ENCODE measurements around the gene RFXAP.
A peak's percentile ranks its signal among the peaks of the same experiment; 100 is the strongest.
"Not testable (repeated sequence)": the region's sequence is repeated elsewhere in the genome, so short reads cannot be mapped to it uniquely, and the experiment has no call there.

The RFXAP gene
- total RNA-seq, result 1.3 to 11.7 (median 7.0) reads per million in 9 experiments

GRCh38 chr13:36818804-36819738, at the start of gene RFXAP:
TSS of gene RFXAP (plus strand) at chr13:36819222. CDS start at chr13:36819358, 136 bp downstream.
- Mint-ChIP-seq H3K27ac (peak within 1 kb of the TSS; percentile 82 to 98), H3K4me3 (peak within 1 kb of the TSS; percentile 95), H3K4me1 (ENCODE audit: low read depth in 2 of 2) (peaks cover 31 to 46% of the 10 kb centered on the region in 2 donors), H3K36me3 (ENCODE audit: insufficient read depth) (peaks cover 10% of the 10 kb centered on the region), H3K27me3 (peaks cover 19 to 26% of the 10 kb centered on the region in 2 donors), H3K9me3 (no peaks in the 10 kb centered on the region)
- DNase-seq (peak; percentile 83 to 84 (median 83)), ATAC-seq (replicated peaks) (peak; percentile 89)

GRCh38 chr13:36769545-36769944, 49.5 kb upstream of the RFXAP start:
- no peak for ATAC-seq (replicated peaks)
- Mint-ChIP-seq H3K36me3 (ENCODE audit: insufficient read depth) (no peaks in the 10 kb centered on the region), H3K27me3 (peaks cover 20 to 32% of the 10 kb centered on the region in 2 donors), H3K4me3 (no peak overlapping the region), H3K9me3 (peaks cover 6 to 16% of the 10 kb centered on the region in 2 donors), H3K27ac (no peak overlapping the region), H3K4me1 (ENCODE audit: low read depth in 2 of 2) (no peaks in the 10 kb centered on the region)
- DNase-seq, result no peak

- H3K9me3 Mint-ChIP-seq, result peaks cover 6 to 16% of the 10 kb centered on the region in 2 donors
- no peak overlapping the region for H3K27ac Mint-ChIP-seq
- ATAC-seq (replicated peaks) (no peak), DNase-seq (no peak)
- H3K4me3 Mint-ChIP-seq, result no peak overlapping the region
- H3K4me1 Mint-ChIP-seq (ENCODE audit: low read depth in 2 of 2), result no peaks in the 10 kb centered on the region
- no peaks in the 10 kb centered on the region for H3K36me3 Mint-ChIP-seq (ENCODE audit: insufficient read depth)
- peaks cover 23 to 28% of the 10 kb centered on the region in 2 donors for H3K27me3 Mint-ChIP-seq
These were observed 48.3 kb upstream of the RFXAP start for GRCh38 chr13:36770741-36771140.

- H3K36me3 Mint-ChIP-seq (ENCODE audit: insufficient read depth), result no peaks in the 10 kb centered on the region
- no peaks in the 10 kb centered on the region for H3K4me1 Mint-ChIP-seq (ENCODE audit: low read depth in 2 of 2)
- no peaks in the 10 kb centered on the region for H3K9me3 Mint-ChIP-seq
- no peak overlapping the region for H3K4me3 Mint-ChIP-seq
- peaks cover 36 to 40% of the 10 kb centered on the region in 2 donors for H3K27me3 Mint-ChIP-seq
- DNase-seq (no peak), ATAC-seq (replicated peaks) (no peak)
- H3K27ac Mint-ChIP-seq, result no peak overlapping the region
These were observed 46.2 kb upstream of the RFXAP start for GRCh38 chr13:36772853-36773252.

- no peaks in the 10 kb centered on the region for H3K36me3 Mint-ChIP-seq (ENCODE audit: insufficient read depth)
- DNase-seq (no peak), ATAC-seq (replicated peaks) (no peak)
- no peaks in the 10 kb centered on the region for H3K4me1 Mint-ChIP-seq (ENCODE audit: low read depth in 2 of 2)
- H3K9me3 Mint-ChIP-seq, result no peaks in the 10 kb centered on the region
- H3K27me3 Mint-ChIP-seq, result peaks cover 31 to 46% of the 10 kb centered on the region in 2 donors
- no peak overlapping the region for H3K4me3 Mint-ChIP-seq
- no peak overlapping the region for H3K27ac Mint-ChIP-seq
These were observed 44.1 kb upstream of the RFXAP start for GRCh38 chr13:36774931-36775330.

GRCh38 chr13:36776175-36776574, 42.8 kb upstream of the RFXAP start:
- DNase-seq, result no peak
- peaks cover 31 to 46% of the 10 kb centered on the region in 2 donors for H3K27me3 Mint-ChIP-seq
- H3K4me1 Mint-ChIP-seq (ENCODE audit: low read depth in 2 of 2), result no peaks in the 10 kb centered on the region
- no peak overlapping the region for H3K4me3 Mint-ChIP-seq
- H3K9me3 Mint-ChIP-seq, result no peaks in the 10 kb centered on the region
- H3K27ac Mint-ChIP-seq, result no peak overlapping the region
- H3K36me3 Mint-ChIP-seq (ENCODE audit: insufficient read depth), result no peaks in the 10 kb centered on the region
- ATAC-seq (replicated peaks), result no peak

- peaks cover 50 to 51% of the 10 kb centered on the region in 2 donors for H3K27me3 Mint-ChIP-seq
- DNase-seq, result no peak
- ATAC-seq (replicated peaks), result no peak
These were observed 40.8 kb upstream of the RFXAP start for GRCh38 chr13:36778083-36778671.

GRCh38 chr13:36783890-36784289, 35.1 kb upstream of the RFXAP start:
- no peak for ATAC-seq (replicated peaks)
- no peak overlapping the region for H3K27ac Mint-ChIP-seq

More at GRCh38 chr13:36778083-36778671, 40.8 kb upstream of the RFXAP start:
- H3K4me1 Mint-ChIP-seq (ENCODE audit: low read depth in 2 of 2), result no peaks in the 10 kb centered on the region
- H3K27ac Mint-ChIP-seq, result no peak overlapping the region
- H3K36me3 Mint-ChIP-seq (ENCODE audit: insufficient read depth), result no peaks in the 10 kb centered on the region
- H3K9me3 Mint-ChIP-seq, result no peaks in the 10 kb centered on the region
- H3K4me3 Mint-ChIP-seq, result no peak overlapping the region

GRCh38 chr13:36786175-36786574, 32.8 kb upstream of the RFXAP start:
- not testable (repeated sequence) for H3K36me3 Mint-ChIP-seq (ENCODE audit: insufficient read depth); H3K27ac Mint-ChIP-seq; H3K4me3 Mint-ChIP-seq; ATAC-seq (replicated peaks); H3K4me1 Mint-ChIP-seq (ENCODE audit: low read depth in 2 of 2); H3K9me3 Mint-ChIP-seq; DNase-seq
- H3K27me3 Mint-ChIP-seq, result peaks cover 45 to 82% of the 10 kb centered on the region in 2 donors

More at GRCh38 chr13:36783890-36784289, 35.1 kb upstream of the RFXAP start:
- H3K4me1 Mint-ChIP-seq (ENCODE audit: low read depth in 2 of 2), result no peaks in the 10 kb centered on the region
- no peak for DNase-seq
- H3K36me3 Mint-ChIP-seq (ENCODE audit: insufficient read depth), result no peaks in the 10 kb centered on the region
- no peaks in the 10 kb centered on the region for H3K9me3 Mint-ChIP-seq
- H3K4me3 Mint-ChIP-seq, result no peak overlapping the region
- peaks cover 34 to 71% of the 10 kb centered on the region in 2 donors for H3K27me3 Mint-ChIP-seq

GRCh38 chr13:36787181-36787580, 31.8 kb upstream of the RFXAP start:
- Mint-ChIP-seq H3K27me3 (peaks cover 44 to 73% of the 10 kb centered on the region in 2 donors), H3K4me1 (ENCODE audit: low read depth in 2 of 2) (no peaks in the 10 kb centered on the region), H3K4me3 (no peak overlapping the region), H3K27ac (no peak overlapping the region), H3K9me3 (no peaks in the 10 kb centered on the region), H3K36me3 (ENCODE audit: insufficient read depth) (no peaks in the 10 kb centered on the region)
- DNase-seq, result no peak
- ATAC-seq (replicated peaks), result no peak

GRCh38 chr13:36788276-36788675, 30.7 kb upstream of the RFXAP start:
- H3K36me3 Mint-ChIP-seq (ENCODE audit: insufficient read depth), result no peaks in the 10 kb centered on the region
- H3K9me3 Mint-ChIP-seq, result no peaks in the 10 kb centered on the region
- H3K27ac Mint-ChIP-seq, result no peak overlapping the region
- DNase-seq (no peak), ATAC-seq (replicated peaks) (no peak)
- H3K27me3 Mint-ChIP-seq, result peaks cover 33 to 62% of the 10 kb centered on the region in 2 donors
- H3K4me3 Mint-ChIP-seq, result no peak overlapping the region
- no peaks in the 10 kb centered on the region for H3K4me1 Mint-ChIP-seq (ENCODE audit: low read depth in 2 of 2)

- no peak for ATAC-seq (replicated peaks)
- peaks cover 25 to 55% of the 10 kb centered on the region in 2 donors for H3K27me3 Mint-ChIP-seq
- H3K36me3 Mint-ChIP-seq (ENCODE audit: insufficient read depth), result no peaks in the 10 kb centered on the region
These were observed 30.0 kb upstream of the RFXAP start for GRCh38 chr13:36789061-36789460.

GRCh38 chr13:36789730-36790129, 29.3 kb upstream of the RFXAP start:
- no peak for ATAC-seq (replicated peaks)

More at GRCh38 chr13:36789061-36789460, 30.0 kb upstream of the RFXAP start:
- DNase-seq, result no peak
- H3K4me1 Mint-ChIP-seq (ENCODE audit: low read depth in 2 of 2), result no peaks in the 10 kb centered on the region
- no peaks in the 10 kb centered on the region for H3K9me3 Mint-ChIP-seq
- H3K27ac Mint-ChIP-seq, result no peak overlapping the region
- no peak overlapping the region for H3K4me3 Mint-ChIP-seq

More at GRCh38 chr13:36789730-36790129, 29.3 kb upstream of the RFXAP start:
- DNase-seq, result no peak
- H3K27ac Mint-ChIP-seq, result no peak overlapping the region
- no peaks in the 10 kb centered on the region for H3K36me3 Mint-ChIP-seq (ENCODE audit: insufficient read depth)
- peaks cover 23 to 55% of the 10 kb centered on the region in 2 donors for H3K27me3 Mint-ChIP-seq
- no peaks in the 10 kb centered on the region for H3K4me1 Mint-ChIP-seq (ENCODE audit: low read depth in 2 of 2)
- no peak overlapping the region for H3K4me3 Mint-ChIP-seq
- no peaks in the 10 kb centered on the region for H3K9me3 Mint-ChIP-seq

Data from effector memory CD8-positive, alpha-beta T cell (primary cell).